AG10803 (cell line): ENCODE measurements around the gene PRKAA2.

Experiments used
- DNase-seq: peaks from one replicate; pipeline ENCODE4 v3.0.0; 2010; ENCODE audit warnings: low read depth
- H3K4me3 ChIP-seq: 2 replicates; pipeline ENCODE4 v1.5.1; 2011; ENCODE audit warnings: mild to moderate bottlenecking, low read length, control low read depth
- CTCF ChIP-seq: conservative IDR thresholded peaks from 2 replicates; pipeline ENCODE4 v1.5.1; 2011; ENCODE audit warnings: mild to moderate bottlenecking, low read length, control low read depth, inconsistent platforms

Gene PRKAA2

DNA sequence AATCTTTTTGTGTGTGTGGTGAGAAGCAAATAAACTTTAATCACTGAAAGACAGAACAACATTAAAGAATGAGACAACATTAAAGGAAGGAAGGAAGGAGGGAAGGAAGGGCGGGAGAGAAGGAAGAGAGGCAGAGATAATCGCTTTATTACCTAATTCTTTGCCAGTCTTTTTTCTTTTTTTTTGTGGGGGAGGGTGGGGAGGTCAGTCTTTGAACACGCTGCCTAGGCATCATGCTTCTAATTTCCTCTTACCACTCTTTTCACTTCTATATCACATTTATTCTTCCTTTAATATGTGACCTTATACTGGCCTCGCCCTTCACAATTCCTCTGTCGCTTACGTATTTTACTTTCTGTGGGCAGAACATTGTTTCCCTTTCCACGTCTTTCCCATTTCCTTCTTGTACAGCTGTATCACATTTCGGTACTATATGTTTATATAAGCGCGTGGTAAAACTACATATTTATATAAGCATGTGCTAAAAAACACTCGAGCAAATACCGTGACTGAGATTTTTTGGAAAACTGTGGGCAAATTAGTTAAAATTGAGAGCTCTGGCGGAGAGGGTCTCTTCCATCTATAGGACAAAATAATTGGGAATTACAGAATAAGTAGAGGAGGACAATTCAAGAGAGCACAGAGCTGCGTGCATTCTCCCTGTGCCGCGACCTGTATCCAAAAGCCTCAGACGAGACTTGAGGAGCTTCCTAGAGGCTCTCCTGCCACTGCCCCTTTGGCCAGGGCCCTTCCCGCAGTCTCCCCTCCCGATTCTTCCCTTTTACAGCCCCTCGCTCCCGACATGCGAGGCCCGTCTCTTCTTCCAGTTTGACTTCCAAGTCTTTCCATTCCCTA lies 823 bp upstream of the PRKAA2 start:
- no peak for TF ChIP-seq CTCF
- peak overlapping the region; percentile 58 for H3K4me3 ChIP-seq
- no peak for DNase-seq

- DNase-seq: no peak
- no peak for TF ChIP-seq CTCF
- H3K4me3 ChIP-seq: peak overlapping the region; percentile 62
Observed at GRCh38 chr1:56645677-56646305, 677 bp downstream of the PRKAA2 start.

- H3K4me3 ChIP-seq: no peak overlapping the region
- no peak for DNase-seq
- TF ChIP-seq CTCF: no peak
Observed at GRCh38 chr1:56646611-56647010, 1.5 kb downstream of the PRKAA2 start.

DNA sequence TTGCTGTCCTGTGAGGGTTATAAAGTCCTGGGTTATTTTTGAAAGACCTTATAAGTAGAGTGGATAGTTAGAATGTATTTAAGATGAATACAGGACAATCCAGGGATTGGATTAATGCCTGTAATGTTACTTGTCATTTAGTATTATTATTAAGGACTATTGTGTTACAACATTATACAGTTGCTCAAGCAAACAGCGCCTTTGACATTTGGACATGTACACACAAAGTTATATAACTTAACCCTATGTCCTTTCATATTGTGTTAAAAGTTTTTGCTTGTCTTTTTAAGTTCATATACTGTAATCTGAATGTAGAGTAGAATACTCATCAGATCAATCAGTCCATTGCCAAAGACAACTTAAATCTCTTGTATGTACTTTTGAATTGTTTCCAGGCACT lies 2.0 kb downstream of the PRKAA2 start:
- H3K4me3 ChIP-seq: no peak overlapping the region
- DNase-seq: no peak
- TF ChIP-seq CTCF: no peak

DNA sequence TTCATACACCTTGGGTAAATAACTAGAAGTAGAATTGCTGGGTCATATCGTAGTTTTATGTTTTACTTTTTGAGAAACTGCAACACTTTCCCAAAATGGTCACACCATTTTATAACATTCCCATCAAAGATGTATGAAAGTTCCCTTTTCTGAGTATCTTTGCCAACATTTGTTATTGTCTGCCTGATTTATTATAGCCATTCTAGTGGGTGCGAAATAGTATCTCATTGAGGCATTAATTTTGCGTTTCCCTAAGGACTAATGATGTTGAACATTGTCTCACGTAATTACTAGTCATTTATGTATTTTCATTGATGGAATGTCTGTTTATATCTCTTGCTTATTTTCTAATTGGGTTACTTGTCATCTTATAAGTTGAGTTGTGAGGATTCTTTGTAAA lies 3.4 kb downstream of the PRKAA2 start:
- DNase-seq: no peak
- TF ChIP-seq CTCF: no peak
- H3K4me3 ChIP-seq: no peak overlapping the region

DNA sequence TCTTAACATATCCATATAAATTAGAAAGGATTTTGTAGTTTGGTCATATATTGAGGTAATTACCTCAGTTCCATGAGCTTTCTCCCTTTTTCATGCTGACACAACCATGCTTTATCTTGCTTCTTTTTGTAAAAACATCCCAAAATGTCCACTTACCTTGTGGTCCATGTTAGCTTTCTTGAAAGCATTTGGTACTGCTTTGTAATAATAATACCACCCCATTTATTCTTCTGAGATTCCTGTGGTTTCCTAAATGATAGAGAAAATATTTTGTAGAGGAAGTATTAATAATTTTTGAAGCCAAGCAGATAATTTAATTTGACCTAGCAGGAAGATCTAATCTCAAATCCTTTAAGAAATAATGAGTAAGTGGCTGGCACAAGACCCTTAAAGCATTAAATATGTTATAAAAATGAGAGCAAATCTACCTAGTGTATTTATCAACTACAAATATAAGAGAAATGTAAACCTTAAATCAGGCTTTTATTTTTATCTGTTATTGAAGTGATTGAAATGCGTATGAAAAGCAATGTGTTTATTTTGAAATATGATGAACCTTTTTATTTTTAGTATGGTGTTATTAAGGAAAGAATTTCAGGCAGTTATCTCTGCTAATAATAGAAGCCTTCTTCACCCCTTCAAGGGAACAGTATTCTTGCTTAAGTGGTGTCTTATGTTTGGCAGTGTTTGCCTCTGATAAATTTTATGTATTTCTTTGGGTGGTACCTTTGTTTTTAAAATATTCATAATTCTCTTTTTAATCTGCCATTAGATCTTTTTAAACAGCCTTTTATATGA lies 9.2 kb downstream of the PRKAA2 start:
- no peak for DNase-seq
- no peak overlapping the region for H3K4me3 ChIP-seq
- TF ChIP-seq CTCF: no peak
